HL-60 (cell line): ENCODE results near the gene RTL3.
A peak's percentile ranks its signal among the peaks of the same experiment; 100 is the strongest.

ENCODE experiments used
- DNase-seq, 2 experiments: peaks; one replicate each; pipeline ENCODE4 v3.0.0-alpha.2; 2010 to 2020; ENCODE audit warnings: low read depth in 1 of 2, low spot score in 1 of 2
- H3K27ac ChIP-seq: fragments of 250-450 bp; sonication (Bioruptor Pico); replicated peaks from 2 replicates; pipeline ENCODE4 v1.5.1; 2020; ENCODE audit warnings: mild to moderate bottlenecking, moderate library complexity
- H3K27me3 ChIP-seq: fragments of 250-450 bp; sonication (Bioruptor Pico); 2 replicates; pipeline ENCODE4 v1.5.1; 2021; ENCODE audit warnings: mild to moderate bottlenecking, moderate library complexity; ENCODE audit not compliant: insufficient read depth, poor library complexity, severe bottlenecking
- H3K4me3 ChIP-seq: replicated peaks from 2 replicates; pipeline ENCODE4 v1.5.1; 2011; ENCODE audit warnings: mild to moderate bottlenecking, control low read depth, low read length; ENCODE audit not compliant: insufficient read depth
- CTCF ChIP-seq: IDR thresholded peaks from one replicate; pipeline ENCODE4 v1.5.1; 2011; ENCODE audit warnings: low read length, control low read depth, inconsistent platforms; ENCODE audit not compliant: insufficient read depth
- GABPA ChIP-seq: IDR thresholded peaks from 2 replicates; pipeline ENCODE4 v1.6.1; 2012; ENCODE audit warnings: low read depth
- POLR2AphosphoS5 ChIP-seq: IDR thresholded peaks from 2 replicates; pipeline ENCODE4 v1.6.1; 2012; ENCODE audit warnings: low read depth
- SPI1 ChIP-seq: IDR thresholded peaks from 2 replicates; pipeline ENCODE4 v1.6.1; 2012; ENCODE audit warnings: low read depth, mild to moderate bottlenecking, borderline replicate concordance
- TF ChIP-seq, protein P1 (sequence below): IDR thresholded peaks from 2 replicates; pipeline ENCODE4 v1.6.1; 2012; ENCODE audit warnings: low read depth; ENCODE audit not compliant: insufficient replicate concordance

The RTL3 gene

GRCh38 chrX:78624962-78625909, 33.9 kb downstream of the RTL3 start:
- Histone ChIP-seq H3K27me3 (no peaks in the 10 kb centered on the region), H3K27ac (peak overlapping the region; percentile 51), H3K4me3 (no peak overlapping the region)
- DNase-seq = peak in 1 of 2 experiments; percentile 30
- TF ChIP-seq CTCF (no peak), GABPA (no peak), SPI1 (no peak), POLR2AphosphoS5 (no peak)
- TF ChIP-seq, protein P1, sequence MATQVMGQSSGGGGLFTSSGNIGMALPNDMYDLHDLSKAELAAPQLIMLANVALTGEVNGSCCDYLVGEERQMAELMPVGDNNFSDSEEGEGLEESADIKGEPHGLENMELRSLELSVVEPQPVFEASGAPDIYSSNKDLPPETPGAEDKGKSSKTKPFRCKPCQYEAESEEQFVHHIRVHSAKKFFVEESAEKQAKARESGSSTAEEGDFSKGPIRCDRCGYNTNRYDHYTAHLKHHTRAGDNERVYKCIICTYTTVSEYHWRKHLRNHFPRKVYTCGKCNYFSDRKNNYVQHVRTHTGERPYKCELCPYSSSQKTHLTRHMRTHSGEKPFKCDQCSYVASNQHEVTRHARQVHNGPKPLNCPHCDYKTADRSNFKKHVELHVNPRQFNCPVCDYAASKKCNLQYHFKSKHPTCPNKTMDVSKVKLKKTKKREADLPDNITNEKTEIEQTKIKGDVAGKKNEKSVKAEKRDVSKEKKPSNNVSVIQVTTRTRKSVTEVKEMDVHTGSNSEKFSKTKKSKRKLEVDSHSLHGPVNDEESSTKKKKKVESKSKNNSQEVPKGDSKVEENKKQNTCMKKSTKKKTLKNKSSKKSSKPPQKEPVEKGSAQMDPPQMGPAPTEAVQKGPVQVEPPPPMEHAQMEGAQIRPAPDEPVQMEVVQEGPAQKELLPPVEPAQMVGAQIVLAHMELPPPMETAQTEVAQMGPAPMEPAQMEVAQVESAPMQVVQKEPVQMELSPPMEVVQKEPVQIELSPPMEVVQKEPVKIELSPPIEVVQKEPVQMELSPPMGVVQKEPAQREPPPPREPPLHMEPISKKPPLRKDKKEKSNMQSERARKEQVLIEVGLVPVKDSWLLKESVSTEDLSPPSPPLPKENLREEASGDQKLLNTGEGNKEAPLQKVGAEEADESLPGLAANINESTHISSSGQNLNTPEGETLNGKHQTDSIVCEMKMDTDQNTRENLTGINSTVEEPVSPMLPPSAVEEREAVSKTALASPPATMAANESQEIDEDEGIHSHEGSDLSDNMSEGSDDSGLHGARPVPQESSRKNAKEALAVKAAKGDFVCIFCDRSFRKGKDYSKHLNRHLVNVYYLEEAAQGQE = no peak

- H3K27me3 ChIP-seq = no peaks in the 10 kb centered on the region
- no peak overlapping the region; the same call in 1 of the 2 replicates for H3K27ac ChIP-seq
- TF ChIP-seq GABPA (no peak), SPI1 (no peak), POLR2AphosphoS5 (no peak), CTCF (no peak)
- TF ChIP-seq, protein P1 = no peak
- no peak overlapping the region for H3K4me3 ChIP-seq
- DNase-seq = no peak
Observed at GRCh38 chrX:78624426-78624825, 34.7 kb downstream of the RTL3 start.

GRCh38 chrX:78622831-78623230, 36.3 kb downstream of the RTL3 start:
- no peaks in the 10 kb centered on the region for H3K27me3 ChIP-seq
- no peak for TF ChIP-seq POLR2AphosphoS5
- no peak overlapping the region for H3K4me3 ChIP-seq
- DNase-seq = no peak
- H3K27ac ChIP-seq = no peak overlapping the region

- TF ChIP-seq POLR2AphosphoS5 = no peak
- TF ChIP-seq CTCF = no peak
- TF ChIP-seq SPI1 = no peak
- TF ChIP-seq GABPA = no peak
- TF ChIP-seq, protein P1 = no peak
- DNase-seq = no peak
- Histone ChIP-seq H3K27ac (no peak overlapping the region), H3K4me3 (no peak overlapping the region), H3K27me3 (no peaks in the 10 kb centered on the region)
Observed at GRCh38 chrX:78619834-78620233, 39.3 kb downstream of the RTL3 start.
